Inflammatory macrophage treated with lipopolysaccharide for 4 hours (primary cell): ENCODE measurements around the gene TMEM255B.
"Not testable (repeated sequence)": the region's sequence is repeated elsewhere in the genome, so short reads cannot be mapped to it uniquely, and the experiment has no call there.

Source experiments
- DNase-seq: peaks from one replicate; pipeline ENCODE4 v3.0.0-alpha.2; 2020

TMEM255B gene

DNA sequence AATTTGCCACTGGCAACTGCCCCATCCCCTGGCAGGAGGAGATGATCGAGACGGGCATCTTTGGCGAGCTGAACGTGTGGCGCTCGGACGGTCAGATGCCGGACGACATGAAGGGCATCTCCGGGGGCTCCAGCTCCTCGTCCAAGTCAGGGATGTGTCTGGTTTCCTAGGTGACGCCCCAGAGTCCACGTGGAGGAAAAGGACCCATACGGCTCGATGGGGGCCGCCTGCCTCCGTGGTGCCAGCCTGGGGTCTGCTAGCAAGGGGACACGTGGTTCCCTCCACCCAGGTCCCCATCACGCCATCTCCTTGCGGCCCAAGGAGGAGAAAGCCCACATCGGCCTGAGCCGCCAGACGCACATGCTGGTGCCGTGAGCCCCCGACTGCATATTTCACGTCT is 23.8 kb upstream of the TMEM255B start:
- no peak for DNase-seq

DNA sequence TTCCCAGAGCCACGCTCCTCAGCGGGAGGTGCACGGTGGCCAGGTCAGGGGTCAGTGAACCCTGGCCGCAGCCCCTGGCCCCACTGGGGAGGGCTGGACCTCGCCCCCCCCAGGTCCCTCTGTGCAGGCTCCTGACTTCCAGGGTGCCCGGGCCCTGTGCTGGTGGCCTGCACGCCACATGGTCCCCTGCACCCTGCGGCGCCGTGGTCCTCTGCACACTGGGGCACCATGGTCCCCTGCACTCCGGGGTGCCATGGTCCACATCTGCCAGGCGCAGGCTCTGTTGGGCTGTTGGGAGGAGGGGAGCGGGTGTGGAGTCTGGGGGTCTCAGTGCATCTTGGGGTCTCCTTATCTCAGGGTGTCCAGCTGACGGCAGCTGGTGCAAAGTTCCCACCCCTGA is 23.3 kb upstream of the TMEM255B start:
- DNase-seq: no peak

DNA sequence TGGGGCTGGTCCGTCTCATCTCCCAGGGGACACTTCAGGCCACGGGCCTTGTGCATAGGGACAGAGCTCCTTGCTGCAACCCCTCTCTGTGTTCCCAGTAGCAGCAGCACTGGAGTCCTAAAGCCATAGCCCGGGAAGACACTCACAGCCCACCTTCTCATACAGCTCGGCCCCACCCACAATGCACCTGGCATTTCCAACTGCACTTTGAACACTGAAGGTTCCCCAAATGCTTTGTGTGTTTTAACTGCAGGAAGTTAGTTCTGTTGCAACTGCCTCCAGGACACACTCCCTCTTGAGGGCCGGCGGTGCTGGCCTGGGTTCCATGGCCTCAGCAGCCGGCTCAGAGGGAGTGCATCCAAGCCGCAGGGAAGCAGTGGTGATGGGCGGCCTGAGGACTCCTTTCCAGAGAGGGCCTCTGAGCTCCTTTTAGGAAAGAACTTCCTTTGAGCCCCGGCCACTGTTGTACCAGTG is 22.7 kb upstream of the TMEM255B start:
- DNase-seq: no peak

DNA sequence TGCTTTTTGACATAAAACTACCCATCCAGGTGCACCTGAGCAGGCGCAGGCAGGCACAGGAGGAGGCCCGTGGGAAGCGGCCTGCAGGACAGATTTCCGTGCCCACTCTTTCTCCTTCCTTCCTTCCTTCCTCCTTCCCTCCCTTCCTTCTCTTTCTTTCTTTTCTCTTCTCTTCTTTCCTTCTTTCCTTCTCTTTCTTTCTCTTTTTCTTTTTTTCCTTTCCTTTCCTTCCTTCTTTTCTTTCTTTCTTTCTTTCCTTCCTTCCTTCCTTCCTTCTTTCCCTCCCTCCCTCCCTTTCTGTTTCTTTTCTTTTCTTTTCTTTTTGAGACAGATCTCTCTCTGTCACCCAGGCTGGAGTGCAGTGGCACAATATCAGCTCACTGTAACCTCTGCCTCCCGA is 21.2 kb upstream of the TMEM255B start:
- DNase-seq: no peak

DNA sequence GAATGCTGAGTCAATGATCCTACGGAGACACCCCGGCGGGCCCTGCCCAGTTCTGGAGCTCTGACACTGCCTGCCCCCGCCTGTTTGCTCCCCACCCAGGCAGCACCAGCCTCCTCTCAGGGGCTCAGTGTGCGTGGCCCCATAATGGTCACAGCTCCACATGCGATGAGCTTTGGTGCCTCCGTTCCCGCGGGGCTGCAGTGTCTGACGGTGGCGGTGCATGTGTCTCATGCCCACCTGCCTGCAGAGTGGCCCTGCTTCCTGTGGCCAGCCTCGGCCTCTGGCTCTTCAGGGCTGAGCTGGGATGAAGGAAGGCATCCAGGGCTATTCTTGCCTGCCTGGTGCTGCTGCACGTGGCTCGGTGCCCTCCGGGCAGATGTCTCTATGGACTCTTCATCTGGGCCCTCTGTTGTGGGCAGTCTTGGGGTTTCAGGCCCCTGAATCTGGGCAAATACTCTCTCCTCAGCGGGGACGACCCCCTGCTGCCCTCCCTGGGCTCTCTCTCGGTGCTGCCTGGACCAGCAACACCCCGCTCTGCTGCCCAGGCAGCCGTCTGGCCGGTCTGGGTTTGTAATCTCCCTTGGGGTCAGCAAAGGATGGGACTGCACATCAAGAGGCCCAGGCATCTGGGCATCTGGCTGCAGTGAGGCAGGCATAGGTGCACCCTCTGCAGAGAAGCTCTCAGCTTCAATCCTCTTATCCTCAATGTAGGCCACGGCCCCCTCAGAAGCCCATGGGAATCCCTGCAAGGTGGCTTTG is 19.3 kb upstream of the TMEM255B start:
- DNase-seq: no peak

DNA sequence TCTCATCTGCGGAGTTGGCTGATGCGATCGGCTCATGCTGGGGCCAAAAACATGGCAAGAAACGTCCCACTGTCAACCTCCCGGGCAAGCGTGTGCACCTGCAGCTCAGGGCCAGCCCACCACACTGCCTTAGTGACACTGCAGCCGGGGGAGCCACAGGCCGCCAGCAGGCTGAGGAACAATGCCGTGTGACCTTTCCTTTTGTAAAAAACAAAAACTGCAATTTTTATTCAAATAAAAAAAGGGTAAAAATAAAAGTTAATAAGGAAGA is 18.8 kb upstream of the TMEM255B start:
- DNase-seq: no peak

DNA sequence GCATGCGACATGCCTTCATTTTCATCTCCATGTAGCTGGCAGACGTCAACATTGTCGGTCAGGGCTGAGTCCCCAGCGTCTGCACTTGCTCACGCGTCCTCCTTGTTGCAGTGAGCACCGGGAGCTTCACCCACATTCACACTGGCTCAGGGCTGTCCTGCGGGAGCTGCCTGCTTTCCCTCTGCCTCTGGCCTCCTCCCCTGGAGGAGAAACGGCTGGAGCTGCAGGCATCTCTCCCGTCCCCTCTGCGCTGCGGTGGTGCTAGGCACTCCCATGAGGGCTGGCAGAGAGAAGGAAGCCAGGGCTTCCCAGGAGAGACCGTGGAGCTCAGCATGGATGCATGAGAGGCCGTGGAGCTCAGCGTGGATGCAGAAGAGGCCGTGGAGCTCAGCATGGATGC is 18.4 kb upstream of the TMEM255B start:
- DNase-seq: no peak

DNA sequence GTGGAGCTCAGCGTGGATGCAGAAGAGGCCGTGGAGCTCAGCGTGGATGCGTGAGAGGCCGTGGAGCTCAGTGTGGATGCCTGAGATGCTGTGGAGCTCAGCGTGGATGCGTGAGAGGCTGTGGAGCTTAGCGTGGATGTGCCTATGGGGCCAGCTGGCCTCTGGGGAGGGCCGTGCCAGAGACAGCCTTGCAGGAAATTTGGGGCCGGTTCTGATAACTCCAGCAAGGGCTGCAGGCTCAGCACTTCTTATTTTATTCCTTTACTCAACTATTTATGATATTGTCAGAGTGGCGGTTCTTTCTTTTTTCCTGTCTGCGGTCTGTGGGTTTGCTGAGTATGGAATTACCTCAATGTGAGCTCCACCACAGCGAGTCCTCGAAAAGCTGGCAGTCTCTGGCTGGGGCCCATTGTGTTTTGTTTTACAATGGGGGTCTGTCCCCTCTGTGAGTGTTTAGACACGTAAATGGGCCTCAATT is 17.8 kb upstream of the TMEM255B start:
- DNase-seq: no peak

DNA sequence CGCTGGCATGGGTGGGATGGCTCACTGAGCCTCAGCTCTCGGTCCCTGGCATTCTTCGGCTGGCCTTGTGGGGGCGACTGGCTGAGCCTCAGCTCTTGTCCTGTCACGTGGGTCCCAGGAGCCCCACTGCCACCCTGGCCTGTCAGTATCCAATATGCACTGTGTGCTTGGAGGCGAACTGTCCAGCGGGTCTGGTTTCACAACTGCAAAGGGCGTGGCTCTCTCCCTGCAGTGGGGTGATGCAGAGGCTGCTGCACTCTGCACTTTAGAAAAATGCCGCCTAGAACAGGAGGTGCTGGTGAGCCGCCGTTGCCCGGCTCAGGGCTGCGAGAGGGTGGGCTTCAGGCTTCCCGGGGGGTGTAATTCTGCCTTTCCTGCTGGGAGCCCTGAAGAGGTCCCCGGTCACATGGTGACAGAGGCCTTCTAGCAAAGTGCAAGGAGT is 17.0 kb upstream of the TMEM255B start:
- DNase-seq: peak; percentile 67

DNA sequence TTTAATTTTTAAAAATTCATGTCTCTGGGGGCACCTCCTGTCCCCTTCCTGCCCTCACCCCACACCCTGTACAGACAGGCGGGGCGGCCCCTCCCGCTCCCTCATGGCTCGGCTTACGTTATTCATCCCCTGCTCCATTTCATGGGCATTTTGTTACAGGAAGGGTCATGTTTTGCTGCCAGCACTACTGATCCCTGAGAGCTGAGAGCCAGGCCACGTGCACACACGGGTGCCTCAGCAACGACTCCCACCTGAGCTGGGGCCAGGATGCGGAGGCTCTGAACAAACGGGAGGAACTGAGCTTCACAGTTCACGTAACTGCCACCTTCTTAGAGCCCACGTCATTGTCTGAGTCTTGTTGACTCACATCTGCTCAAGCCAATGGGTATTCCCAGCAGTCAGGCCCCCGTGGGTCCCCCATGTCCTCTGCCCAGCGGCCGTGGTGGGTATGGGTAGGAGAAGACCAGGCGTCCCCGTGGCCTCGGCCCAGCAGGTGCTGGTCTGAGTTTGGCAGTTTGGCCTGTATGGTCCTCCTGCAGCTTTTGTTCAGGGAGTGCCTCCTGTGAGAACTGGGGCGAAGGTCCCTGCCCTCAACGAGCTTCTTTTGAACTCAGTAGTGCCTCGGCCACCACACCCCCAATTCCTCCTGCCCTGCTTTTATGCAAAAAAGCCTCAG is 16.4 kb upstream of the TMEM255B start:
- no peak for DNase-seq

DNA sequence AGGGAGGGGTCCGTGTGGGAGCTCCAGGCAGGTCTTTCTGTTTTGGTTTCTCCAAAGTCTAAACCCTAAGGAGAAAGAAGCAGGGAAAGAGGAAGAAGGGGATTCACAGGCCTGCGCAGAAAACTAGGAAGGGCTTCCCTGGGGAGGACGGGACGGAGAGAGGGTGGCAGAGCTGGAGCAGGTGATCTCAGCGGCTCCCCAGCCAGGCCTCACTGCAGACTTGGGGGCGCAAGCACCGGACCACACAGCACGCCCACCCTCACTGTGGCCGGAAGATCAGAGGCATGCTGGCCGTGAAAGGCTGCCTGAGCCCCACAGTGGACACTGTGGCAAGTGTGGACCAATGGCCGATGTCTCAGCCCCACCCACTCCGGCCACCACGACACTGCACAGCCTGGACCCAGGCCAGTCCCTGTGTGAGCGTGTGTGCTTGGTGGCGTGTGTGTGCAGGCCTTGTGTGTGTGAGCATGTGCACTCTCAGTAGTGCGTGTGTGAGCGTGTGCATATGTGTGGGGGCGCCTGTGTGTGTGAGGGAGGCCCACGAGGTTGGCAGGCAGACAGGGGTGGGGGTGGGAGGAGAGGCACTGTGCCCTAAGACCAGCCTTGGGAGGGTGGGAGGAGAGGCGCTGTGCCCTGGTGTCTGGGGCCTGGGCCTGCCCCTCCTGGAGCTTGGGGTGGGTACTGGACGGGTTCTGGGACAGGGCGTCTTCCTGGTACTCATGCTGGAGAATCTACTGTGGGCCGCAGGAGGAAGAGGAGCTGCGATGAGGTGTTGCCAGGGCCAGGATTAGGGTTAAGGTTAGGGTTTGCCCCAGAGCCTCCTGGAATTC is 15.4 kb upstream of the TMEM255B start:
- DNase-seq: no peak

DNA sequence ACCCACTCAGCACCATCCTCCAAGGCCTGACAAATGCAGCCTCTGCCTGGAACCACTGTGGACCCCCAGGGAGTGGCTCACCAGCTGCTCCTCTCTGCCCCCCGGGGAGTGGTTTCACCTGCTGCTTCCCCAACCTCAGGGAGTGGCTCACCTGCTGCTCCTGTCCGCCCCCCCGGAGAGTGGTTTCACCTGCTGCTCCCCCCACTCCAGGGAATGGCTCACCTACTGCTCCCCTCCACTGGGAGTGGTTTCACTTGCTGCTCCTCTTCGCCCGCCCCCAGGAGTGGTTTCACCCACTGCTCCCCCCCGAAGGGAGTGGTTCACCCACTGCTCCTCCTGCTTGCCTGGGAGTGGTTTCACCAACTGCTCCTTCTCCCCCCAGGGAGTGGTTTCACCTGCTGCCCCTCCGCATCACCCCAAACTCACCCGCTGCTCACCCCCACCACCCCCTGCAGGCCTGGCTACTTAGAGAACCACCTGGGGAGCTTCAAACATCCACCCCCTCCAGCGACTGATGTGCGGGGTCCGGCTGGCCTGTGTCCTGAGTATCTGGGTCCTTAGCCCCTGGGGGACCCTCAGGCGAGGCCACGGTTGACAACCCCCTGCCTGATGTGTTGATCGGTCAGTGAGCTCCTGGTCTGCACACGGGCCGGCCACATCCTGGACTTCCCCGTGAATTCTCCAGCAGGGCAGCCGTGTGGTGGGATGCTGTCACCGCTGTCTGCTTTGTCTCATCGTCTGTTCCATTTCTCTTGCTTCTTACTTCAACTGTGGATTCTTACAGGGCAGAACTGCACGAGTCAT is 14.6 kb upstream of the TMEM255B start:
- DNase-seq: no peak

DNA sequence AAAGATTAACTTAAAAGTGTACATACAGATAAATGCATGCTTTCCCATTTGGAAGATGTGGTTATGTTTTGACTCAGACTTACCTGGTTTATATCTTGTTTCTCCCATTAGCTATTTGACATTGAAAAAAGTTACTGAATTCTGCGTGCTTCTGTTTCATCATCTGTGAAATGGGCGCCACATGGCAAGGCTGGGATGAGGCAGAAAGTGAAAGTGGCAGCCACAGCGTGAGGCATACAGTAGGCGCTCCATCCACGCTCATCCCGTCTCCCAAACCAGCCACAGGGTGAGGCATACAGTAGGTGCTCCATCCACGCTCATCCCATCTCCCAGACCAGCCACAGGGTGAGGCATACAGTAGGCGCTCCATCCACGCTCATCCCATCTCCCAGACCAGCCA is 14.0 kb upstream of the TMEM255B start:
- no peak for DNase-seq

DNA sequence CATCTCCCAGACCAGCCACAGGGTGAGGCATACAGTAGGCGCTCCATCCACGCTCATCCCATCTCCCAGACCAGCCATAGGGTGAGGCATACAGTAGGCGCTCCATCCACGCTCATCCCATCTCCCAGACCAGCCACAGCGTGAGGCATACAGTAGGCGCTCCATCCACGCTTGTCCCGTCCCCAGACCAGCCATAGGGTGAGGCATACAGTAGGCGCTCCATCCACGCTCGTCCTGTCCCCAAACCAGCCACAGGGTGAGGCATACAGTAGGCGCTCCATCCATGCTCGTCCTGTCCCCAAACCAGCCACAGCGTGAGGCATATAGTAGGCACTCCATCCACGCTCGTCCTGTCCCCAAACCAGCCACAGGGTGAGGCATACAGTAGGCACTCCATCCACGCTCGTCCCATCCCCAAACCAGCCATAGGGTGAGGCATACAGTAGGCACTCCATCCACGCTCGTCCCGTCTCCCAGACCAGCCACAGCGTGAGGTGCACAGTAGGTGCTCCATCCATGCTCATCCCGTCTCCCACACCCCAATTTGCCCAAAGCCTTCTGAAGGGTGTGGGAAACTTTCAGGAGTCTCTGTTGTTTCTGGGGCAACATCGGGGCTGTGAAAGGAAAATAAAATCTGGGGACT is 13.4 kb upstream of the TMEM255B start:
- not testable (repeated sequence) for DNase-seq

DNA sequence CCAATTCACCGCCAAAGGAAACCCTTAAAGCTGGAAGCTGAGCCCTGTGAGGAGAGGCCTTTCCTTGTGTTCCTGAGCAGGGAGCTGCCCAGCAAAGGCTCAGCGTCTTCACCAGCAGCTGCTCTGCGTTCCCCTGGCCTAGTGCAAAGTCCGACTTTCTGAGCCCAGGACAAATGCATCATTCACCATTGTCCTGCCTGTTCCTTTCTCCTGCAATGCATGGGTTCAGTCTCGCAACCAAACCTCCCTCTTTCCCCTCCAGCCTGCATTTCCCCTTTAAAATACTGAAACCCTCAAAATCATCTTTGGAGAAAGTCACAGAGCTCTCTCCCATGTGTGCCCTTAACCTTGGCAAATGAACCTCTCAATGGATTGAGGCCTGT is 12.9 kb upstream of the TMEM255B start:
- DNase-seq: no peak

DNA sequence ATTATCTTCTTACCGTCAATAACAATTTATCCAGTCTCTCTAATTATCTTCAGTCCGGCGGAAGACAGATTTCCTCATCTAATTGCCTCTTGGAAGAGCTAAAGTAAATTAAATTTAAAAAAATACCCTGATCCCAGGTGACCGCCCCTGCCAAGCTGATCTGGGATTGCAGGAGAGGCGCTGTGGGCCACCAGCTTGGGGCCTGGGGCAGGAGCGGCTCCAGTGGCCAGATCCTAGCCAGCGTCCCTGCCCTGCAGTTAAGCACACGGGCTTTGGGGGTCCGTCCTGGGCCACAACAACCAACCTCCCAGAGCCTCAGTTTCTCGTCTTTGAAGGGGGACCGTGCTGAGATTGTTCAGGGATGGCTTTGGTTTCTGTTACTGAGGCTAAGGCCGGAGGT is 12.4 kb upstream of the TMEM255B start:
- DNase-seq: no peak

DNA sequence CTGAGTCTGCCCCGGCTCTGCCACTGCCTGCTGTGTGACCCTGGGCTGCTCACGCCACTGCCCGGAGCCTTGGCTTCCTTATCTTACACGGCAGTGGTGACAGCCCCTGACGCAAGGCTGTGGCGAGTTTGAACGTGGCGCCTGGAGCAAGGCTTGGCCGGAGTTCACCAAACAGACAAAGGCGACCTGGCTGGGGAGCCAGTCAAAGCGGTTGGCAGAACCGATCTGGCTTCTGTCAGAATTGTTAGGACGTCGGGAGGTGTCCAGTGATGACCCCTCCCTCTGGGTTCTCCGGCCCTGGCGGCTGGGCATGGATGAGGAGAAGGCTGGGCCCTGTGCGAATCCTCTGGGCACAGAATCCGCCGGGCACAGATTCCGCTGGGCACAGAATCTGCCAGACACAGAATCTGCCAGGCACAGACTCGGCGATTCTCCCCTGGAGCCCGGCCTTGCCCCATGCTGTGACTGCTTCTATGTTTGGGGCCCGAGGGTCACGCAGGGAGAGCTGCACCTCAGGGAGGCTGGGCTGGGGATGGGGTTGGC is 11.7 kb upstream of the TMEM255B start:
- DNase-seq: no peak

DNA sequence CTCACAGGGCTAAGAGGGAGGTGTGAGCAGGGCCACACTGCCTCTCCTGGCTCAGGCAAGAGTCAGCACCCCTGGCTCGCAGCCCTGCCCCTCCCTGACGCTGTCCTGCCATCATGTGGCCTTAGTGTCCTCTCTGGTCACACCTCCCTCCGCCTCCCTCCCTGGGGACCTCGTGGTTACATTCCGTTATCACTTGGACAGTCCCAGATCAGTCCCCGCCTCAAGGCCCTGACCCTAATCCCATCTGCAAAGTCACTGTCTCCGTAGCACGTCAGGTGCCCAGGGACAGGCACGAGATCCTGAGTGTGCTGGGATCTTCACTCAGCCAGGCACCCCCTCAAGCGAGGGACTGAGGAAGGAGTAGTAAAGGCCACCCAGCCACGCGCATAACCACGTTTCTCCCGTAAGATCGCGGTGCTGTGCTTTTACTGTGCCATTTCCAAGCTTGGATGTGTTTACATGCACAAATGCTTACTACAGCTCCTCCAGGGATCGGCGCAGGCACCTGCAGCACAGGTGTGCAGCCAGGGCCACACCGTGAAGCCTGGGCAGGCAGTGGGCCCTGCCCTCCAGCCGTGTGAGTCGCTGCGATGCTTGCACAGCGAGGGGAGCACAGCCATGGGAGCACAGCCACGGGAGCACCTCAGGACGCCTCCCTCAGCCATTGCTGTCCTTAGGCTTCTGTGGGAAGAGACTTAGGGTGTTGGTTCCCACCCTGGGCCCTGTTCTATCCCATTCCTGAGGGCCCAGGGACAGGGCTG is 10.7 kb upstream of the TMEM255B start:
- no peak for DNase-seq

DNA sequence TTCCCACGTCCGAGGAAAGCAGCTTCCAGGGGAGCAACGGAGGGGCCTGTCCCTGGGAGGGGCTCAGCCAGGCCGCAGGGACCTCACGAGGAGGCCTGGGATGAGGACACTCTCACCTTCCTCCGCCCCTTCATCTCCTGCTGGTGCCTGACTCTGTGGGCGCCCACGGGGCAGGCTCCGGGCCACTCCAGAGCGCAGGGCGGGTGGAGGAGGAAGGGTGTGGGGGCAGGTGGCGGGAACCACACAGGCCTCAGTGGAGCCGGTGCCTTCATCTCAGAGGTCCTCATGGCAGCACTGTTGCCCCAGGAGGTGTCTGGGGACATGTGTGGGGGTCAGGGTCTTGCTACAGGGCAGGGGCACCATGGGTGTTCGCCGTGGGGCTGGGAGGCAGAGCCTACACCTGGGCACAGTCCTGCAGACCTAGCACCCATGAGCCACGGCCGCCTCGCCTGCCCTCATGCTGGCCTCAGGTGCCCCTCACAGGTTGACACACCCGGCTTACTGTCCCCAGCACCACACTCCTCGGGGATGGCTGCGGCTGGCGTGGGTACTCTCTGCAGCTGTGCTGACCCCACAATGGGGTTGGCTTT is 10.1 kb upstream of the TMEM255B start:
- DNase-seq: no peak

DNA sequence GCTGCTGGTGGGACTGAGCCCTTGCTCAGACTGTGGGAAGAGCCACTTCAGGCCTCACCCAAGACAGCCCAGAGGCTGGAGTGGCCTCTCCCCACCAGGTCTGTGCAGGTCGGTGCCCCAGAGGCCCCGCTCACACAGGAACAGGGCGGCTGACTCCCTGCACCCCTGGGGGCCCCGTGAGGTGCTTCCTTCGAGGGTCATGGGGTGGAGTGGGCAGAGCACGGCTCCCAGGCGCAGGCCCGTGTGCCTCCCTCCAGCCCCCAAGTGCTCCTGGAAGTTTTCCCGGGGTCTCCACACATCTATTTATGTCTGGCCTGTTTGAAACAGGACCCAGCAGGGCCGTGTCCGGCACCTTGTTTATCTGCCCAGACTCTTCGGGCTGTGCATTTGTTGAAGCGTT is 9.5 kb upstream of the TMEM255B start:
- DNase-seq: no peak

DNA sequence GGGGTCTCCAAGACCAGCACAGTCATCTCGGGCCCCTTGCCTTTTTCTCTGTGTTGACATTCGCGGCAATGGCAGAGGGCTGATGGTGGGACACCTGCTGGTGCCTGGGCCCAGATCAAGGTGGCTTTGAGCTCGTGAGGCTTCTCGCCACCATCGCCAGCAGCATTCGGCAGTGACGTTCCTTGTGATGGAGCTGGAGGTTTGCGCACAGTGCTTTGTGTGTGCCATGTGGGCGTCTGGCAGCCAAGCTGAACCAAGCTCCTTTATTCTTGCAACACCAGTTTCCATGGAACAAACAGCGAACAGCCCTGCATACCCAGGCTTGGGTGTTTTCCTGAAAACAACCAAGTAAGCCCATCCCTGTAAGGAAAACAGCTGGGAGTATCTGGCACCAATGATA is 9.1 kb upstream of the TMEM255B start:
- no peak for DNase-seq
